Mucosa of gallbladder (tissue), 1 donor: ENCODE results near the gene FHOD3. TPM values are rescaled to one million over a fixed set of nuclear protein-coding genes. Genes with fewer than 3 reads are reported as not detected.

Experiments used
- DNase-seq: peaks from one replicate; pipeline ENCODE4 v3.0.0-alpha.2; 2020; ENCODE audit warnings: low spot score
- total RNA-seq: library from RNA; stranded (reverse); gene quantifications from one replicate; pipeline ENCODE4 v1.2.1, GENCODE V29; 2021
- donor health status: DM: no; HTN: no; CAD: no.

FHOD3 gene
- total RNA-seq, 1 donor from 2014 or later: 24.9 TPM

DNA sequence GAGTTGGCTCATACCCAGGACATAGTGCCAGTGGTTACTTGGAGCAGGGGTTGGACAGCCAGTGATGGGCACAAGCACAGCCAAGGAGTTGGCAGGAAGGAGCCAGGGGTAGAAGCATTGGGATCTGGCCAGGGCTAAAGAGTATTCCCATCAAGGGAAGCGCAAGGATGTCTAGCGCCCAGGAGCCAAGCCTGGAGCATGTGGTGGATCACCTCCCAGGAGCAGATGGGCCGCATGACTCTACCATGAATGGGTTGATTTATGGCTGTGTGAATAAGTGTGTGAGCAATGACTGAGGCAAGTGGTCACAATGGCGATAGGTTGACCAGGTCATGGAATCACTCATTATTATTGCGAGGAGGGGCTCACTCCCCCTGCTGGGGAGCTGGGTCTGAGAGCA lies 111.1 kb downstream of the FHOD3 start:
- no peak for DNase-seq

DNA sequence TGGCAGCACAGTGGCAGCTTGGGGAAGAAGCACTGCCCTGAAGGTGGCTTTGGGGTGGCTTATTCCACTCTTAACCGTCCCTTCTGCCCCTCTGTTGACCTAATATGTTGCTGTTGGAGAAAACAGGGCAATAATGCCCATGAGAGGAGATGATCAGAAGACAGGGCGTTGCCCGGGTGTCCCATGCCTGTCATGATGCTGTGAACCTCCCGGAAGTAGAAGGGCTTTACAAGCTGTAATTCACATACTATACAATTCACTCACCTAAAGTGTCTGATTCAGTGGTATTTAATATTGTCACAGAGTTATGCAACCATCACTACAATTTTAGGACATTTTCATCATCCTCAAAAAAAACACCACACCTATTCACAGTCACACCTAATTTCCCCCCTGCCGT lies 112.3 kb downstream of the FHOD3 start:
- no peak for DNase-seq

GRCh38 chr18:36410346-36410745 lies 112.8 kb downstream of the FHOD3 start:
- DNase-seq: no peak

DNA sequence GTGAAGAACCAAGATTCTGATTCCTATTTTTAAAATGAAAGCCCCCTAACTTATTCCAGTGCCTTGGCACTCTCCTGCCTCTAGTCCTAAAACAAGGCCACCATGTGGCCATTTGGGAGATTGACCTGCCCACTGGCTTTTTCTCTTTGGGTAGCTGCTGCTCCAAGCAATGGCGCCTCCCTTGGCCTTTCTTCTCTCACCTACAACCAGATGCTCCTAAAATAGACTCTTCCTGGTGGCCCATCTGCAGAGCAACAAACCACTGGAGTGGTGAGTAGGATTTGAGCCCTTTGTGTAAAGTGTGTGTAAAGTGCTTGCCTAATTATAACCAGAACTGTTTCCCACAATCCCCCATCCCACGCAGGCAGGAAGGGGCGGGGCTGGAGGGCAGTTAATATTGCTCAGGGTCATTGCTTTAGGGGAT lies 114.2 kb downstream of the FHOD3 start:
- no peak for DNase-seq

DNA sequence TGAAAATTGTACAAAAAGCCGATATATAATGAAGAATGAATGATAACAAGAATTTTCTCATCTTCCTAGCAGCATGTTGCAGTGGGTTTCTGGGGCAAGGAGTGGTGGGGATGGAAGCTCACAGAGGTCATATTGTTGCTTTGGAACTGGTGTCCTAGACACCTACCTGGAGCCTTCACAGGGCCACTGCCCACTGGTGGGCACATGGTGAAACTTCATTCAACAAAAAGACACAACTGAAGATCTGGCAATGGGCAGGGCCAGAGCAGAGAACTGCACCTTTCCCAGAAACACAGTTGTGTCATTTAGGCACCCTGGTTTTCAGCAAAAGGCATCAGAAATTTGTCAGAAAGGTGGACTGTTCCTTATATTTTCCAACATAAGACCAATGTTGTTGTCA lies 115.3 kb downstream of the FHOD3 start:
- no peak for DNase-seq

DNA sequence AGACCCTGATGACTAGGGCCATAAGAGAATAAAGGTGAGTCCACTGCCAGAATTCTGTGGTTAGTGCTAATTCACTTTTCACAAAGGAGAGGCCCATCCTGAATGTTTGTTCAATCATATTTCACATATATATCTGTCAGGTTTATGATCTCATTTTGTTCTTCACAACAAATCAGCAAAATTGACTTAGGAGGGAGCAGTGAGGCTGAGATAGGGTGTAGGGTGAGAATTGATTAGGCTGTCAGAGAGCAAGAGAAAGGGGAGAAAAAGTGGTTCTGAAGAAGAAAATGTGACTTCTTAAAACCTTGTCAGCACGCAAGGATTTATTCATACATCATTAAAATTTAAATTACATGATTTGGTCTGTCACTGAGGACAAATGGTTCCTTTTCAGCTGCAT lies 117.7 kb downstream of the FHOD3 start:
- no peak for DNase-seq

DNA sequence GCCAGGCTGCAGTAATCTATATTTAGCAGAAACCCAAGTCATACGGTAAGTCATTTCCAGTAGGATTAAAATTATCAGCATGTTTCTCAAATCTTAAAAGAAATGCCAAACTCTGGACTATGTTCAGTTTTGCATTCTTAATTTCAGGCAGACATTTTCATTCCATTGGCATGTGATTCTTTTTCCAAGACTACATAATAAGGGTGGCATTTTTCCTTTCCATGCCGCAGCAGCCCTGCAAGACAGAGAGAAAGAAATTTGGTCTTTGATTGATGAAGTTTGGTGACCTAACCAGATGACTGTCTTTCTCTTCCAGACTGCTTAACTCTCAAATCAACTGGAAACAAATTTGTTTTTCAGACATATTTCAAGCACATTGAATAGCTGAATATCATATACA lies 118.1 kb downstream of the FHOD3 start:
- no peak for DNase-seq

- DNase-seq: no peak
Measured at GRCh38 chr18:36419188-36419899, 121.8 kb downstream of the FHOD3 start.

DNA sequence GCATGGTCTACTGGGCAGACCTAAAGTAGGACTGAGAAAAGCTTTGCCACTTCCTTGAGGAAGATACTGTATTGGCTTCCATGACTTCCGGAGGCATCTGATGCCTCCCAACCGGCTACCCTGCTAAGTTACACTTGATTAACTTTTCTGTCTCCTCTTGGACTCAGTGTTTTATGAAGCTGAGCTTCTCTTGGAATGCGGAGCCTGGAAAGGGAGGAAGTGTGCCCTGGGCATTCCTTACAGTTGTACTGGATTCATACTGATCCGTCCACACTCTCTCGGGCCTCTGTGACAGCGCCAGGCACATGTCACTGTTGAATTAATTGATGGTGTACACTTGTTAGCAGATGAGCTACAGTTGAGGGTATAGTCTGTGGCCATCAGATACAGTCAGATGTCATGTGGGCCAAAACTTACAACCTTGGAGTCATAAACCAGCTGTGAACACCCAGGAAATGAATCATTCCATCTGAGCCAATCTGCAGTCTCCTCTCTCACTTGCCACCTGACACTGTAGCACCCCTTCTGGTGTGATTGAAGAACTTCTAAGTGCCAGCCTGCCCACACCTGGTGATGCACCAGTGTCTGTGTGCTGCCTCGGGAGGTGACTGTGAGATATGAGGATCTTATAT lies 122.5 kb downstream of the FHOD3 start:
- DNase-seq: no peak

- no peak for DNase-seq
Measured at GRCh38 chr18:36420826-36421225, 123.3 kb downstream of the FHOD3 start.

GRCh38 chr18:36424741-36425142 lies 127.2 kb downstream of the FHOD3 start:
- no peak for DNase-seq

GRCh38 chr18:36427369-36427768 lies 129.9 kb downstream of the FHOD3 start:
- DNase-seq: no peak

DNA sequence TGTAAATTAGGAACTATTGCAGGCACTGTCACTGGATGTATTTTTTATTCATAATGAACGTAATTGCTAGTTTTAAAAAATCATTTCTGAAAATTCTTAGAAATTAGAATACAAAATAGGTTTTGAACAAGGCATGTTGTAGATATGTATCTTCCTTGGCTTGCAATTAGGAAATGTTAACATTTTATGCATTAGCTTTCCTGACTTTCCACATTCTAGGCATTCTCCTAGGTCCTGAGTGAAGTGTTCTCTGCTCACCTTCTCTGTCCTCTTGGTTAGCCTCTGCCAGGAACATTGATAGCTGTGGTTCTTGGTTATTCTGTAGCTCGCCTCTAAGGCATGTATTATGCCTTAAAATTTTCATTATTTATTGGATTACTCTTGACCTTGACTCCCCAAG lies 130.3 kb downstream of the FHOD3 start:
- no peak for DNase-seq

DNA sequence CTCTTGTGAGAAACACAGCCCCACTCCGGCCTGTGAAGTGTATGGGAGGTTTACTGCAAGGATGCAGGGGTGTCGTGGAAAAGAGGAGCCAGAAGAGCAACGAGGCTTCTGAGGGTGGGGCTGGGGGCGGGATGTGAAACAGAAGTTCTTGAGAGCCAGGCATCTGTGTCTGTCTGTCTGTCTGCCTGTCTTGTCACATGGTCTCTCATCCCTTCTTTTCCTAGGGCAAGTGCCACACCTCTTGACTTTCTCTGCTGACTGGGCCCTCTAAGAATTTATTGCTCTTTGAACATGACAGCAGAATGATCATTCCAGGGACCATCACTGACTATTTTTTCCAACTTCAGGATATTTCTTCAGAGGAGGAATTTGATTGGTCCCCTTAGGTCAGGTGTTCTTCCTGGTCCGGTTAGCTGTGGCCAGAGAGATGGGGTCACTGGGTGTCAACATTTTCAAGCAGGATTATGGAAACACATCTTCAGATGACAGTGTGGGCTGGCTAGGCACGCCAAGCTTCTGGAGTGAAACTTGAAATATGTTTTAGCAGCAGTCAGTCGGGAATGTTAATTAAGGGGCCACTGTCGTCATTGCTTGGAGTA lies 131.0 kb downstream of the FHOD3 start:
- DNase-seq: no peak

- DNase-seq: no peak
Measured at GRCh38 chr18:36432880-36433555, 135.5 kb downstream of the FHOD3 start.

GRCh38 chr18:36436387-36436786 lies 138.9 kb downstream of the FHOD3 start:
- DNase-seq: no peak

GRCh38 chr18:36440614-36441013 lies 143.1 kb downstream of the FHOD3 start:
- no peak for DNase-seq

- DNase-seq: no peak
Measured at GRCh38 chr18:36441426-36442240, 144.1 kb downstream of the FHOD3 start.

DNA sequence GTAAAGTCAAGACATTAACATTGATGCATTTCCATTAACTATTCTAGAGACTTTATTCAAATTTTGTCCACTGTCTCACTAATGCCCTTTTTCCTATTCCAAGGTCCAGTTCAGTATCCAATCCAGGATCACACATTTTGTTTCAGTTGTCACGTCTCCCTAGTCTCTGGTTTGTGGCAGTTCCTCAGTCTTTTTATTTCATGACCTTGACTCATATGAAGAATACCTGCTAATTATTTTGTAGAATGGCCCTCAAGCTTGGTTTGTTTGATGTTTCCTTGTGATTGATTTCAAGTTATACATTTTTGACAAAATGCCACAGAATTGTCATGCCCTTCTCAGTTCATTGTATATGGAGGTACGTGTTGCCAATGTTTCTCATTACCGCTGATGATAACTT lies 145.2 kb downstream of the FHOD3 start:
- DNase-seq: no peak

GRCh38 chr18:36446059-36446458 lies 148.5 kb downstream of the FHOD3 start:
- DNase-seq: no peak

DNA sequence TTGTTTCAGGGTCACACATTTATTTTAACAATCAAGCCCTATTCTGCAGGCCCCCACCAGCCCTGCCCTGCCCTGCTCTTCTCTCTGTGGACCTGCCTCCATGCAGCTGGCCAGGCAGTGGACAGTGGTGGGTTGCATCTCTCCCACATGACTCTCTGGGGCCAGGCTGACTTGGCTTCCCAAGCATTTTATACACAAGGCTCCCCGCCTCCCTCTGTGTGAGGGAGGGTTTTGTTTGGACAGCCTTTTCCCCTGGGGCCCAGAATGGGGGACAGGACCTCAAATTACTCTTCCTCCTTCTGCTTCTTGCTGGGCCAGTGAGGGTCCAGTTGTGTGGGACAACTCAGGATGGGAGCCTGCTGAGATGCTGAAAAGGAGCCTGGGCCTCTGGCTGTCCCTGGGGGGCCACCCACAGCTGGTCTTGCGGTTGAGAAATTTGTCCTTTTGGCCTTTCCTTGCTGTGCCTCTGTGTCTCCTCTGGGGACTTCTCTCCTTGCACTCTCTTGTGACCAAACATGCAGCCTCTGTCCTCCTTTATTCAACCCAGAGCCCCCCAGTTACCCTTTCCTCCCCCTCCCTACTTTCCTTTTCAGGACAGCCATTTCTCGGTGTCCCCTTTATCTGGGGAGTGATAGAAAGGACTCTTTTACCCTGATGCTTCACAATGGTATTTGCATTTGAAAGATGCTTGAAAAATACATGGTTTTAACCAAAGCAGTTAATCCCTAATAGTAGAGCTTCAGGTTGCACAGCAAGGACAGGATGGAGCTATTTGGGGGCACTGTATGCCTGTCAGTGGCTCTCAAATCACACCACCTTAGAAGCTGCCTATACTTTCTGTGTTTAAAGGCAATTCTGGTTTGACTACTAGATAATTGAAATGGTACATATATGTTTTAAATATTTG lies 151.1 kb downstream of the FHOD3 start:
- no peak for DNase-seq
